GM23338 (cell line): Measurements from ENCODE around the gene MYT1. TPM values are rescaled to one million over a fixed set of nuclear protein-coding genes. Genes with fewer than 3 reads are reported as not detected.

ENCODE experiments used
- ATAC-seq: fragments of 200-7000 bp; cut with Tn5 transposase; 3 replicates; pipeline ENCODE4 v1.9.1; 2020
- DNase-seq: peaks from one replicate; pipeline ENCODE4 v3.0.0-alpha.2; 2015; ENCODE audit warnings: low spot score
- H2AFZ ChIP-seq: fragments of 200-600 bp; sonication (generic); 2 replicates; pipeline ENCODE4 v1.8.0; 2016; ENCODE audit warnings: antibody characterized with exemption, mild to moderate bottlenecking, moderate library complexity
- H3F3A ChIP-seq: fragments of 200-600 bp; sonication (generic); replicated peaks from 2 replicates; pipeline ENCODE4 v1.8.0; 2017; ENCODE audit warnings: antibody characterized with exemption, mixed run types, low read depth
- H3K27ac ChIP-seq: fragments of 200-600 bp; sonication (generic); 2 replicates; pipeline ENCODE4 v1.6.1; 2016; ENCODE audit warnings: low read depth
- H3K27me3 ChIP-seq: fragments of 200-600 bp; sonication (generic); 2 replicates; pipeline ENCODE4 v1.8.0; 2016; ENCODE audit warnings: mild to moderate bottlenecking, mixed run types, moderate library complexity; ENCODE audit not compliant: insufficient read depth
- H3K36me3 ChIP-seq: fragments of 200-600 bp; sonication (generic); 2 replicates; pipeline ENCODE4 v1.8.0; 2016; ENCODE audit warnings: mild to moderate bottlenecking; ENCODE audit not compliant: insufficient read depth
- H3K4me1 ChIP-seq: fragments of 200-600 bp; sonication (generic); 2 replicates; pipeline ENCODE4 v1.8.0; 2016; ENCODE audit warnings: mild to moderate bottlenecking, moderate library complexity; ENCODE audit not compliant: insufficient read depth
- H3K4me2 ChIP-seq: fragments of 200-600 bp; sonication (generic); 2 replicates; pipeline ENCODE4 v1.7.1; 2017; ENCODE audit warnings: mixed run types
- H3K4me3 ChIP-seq: fragments of 200-600 bp; sonication (generic); 2 replicates; pipeline ENCODE4 v1.6.1; 2016; ENCODE audit warnings: mixed run types
- H3K79me2 ChIP-seq: fragments of 200-600 bp; sonication (generic); replicated peaks from 2 replicates; pipeline ENCODE4 v1.8.0; 2017; ENCODE audit warnings: mild to moderate bottlenecking; ENCODE audit not compliant: insufficient read depth
- H3K9me2 ChIP-seq: fragments of 200-600 bp; sonication (generic); 2 replicates; pipeline ENCODE4 v1.8.0; 2017; ENCODE audit not compliant: insufficient read depth
- H4K20me1 ChIP-seq: fragments of 200-600 bp; sonication (generic); replicated peaks from 2 replicates; pipeline ENCODE4 v1.8.0; 2017; ENCODE audit warnings: mild to moderate bottlenecking; ENCODE audit not compliant: insufficient read depth
- H3K27ac Mint-ChIP-seq: 2 replicates; pipeline ENCODE4 v1.8.0; 2020; ENCODE audit warnings: inconsistent platforms, mild to moderate bottlenecking, moderate library complexity, mixed read lengths
- H3K27me3 Mint-ChIP-seq: 3 replicates; pipeline ENCODE4 v1.8.0; 2022; ENCODE audit warnings: low read depth, mild to moderate bottlenecking, moderate library complexity, mixed read lengths, inconsistent platforms; ENCODE audit not compliant: insufficient read depth, poor library complexity
- H3K36me3 Mint-ChIP-seq: 3 replicates; pipeline ENCODE4 v1.8.0; 2021; ENCODE audit warnings: low read depth, mild to moderate bottlenecking, inconsistent platforms, moderate library complexity, mixed read lengths
- H3K4me1 Mint-ChIP-seq: 3 replicates; pipeline ENCODE4 v1.8.0; 2020; ENCODE audit warnings: mild to moderate bottlenecking, inconsistent platforms, mixed read lengths
- H3K4me3 Mint-ChIP-seq: 3 replicates; pipeline ENCODE4 v1.8.0; 2021; ENCODE audit warnings: moderate library complexity, mild to moderate bottlenecking, inconsistent platforms, mixed read lengths
- H3K9me3 Mint-ChIP-seq: 3 replicates; pipeline ENCODE4 v1.8.0; 2020; ENCODE audit warnings: moderate library complexity, mild to moderate bottlenecking, inconsistent platforms, mixed read lengths
- CREB1 ChIP-seq: fragments of 250-450 bp; sonication (Bioruptor Pico); IDR thresholded peaks from 2 replicates; pipeline ENCODE4 v1.5.0; 2020; ENCODE audit warnings: low read depth, mild to moderate bottlenecking, moderate library complexity
- EZH2phosphoT487 ChIP-seq: fragments of 200-600 bp; sonication (generic); IDR thresholded peaks from one replicate; pipeline ENCODE4 v1.8.1; 2018; ENCODE audit warnings: antibody characterized with exemption; ENCODE audit not compliant: unreplicated experiment
- REST ChIP-seq: IDR thresholded peaks from one replicate; pipeline ENCODE4 v1.6.1; 2018; ENCODE audit warnings: antibody characterized with exemption; ENCODE audit not compliant: unreplicated experiment
- STAT1 ChIP-seq: IDR thresholded peaks from one replicate; pipeline ENCODE4 v1.6.1; 2016; ENCODE audit warnings: antibody characterized with exemption; ENCODE audit not compliant: unreplicated experiment
- ZNF114 ChIP-seq: fragments of 250-450 bp; sonication (Bioruptor Pico); IDR thresholded peaks from 2 replicates; pipeline ENCODE4 v1.5.0; 2020; ENCODE audit warnings: mild to moderate bottlenecking, moderate library complexity
- ZNF462 ChIP-seq: fragments of 250-450 bp; sonication (Bioruptor Pico); IDR thresholded peaks from 2 replicates; pipeline ENCODE4 v1.5.0; 2020; ENCODE audit warnings: mild to moderate bottlenecking, moderate library complexity
- polyA plus RNA-seq: library from polyadenylated mRNA; unstranded; fragments of >200 nt; fragmentation: Nextera tagmentation; extraction: Ambion mirVana; gene quantifications from 2 replicates; pipeline ENCODE4 v1.2.1, GENCODE V29; 2016
- total RNA-seq: library from RNA; depleted of rRNA; stranded (reverse); fragments of >200 nt; shearing (Covaris generic); gene quantifications from 2 replicates; pipeline ENCODE4 v1.2.3, GENCODE V29; 2014

The MYT1 gene
- total and polyA plus RNA-seq, 2 experiments from 2014 or later, result 0.83 to 1.6 TPM

GRCh38 chr20:64229507-64230061, 65.3 kb downstream of the MYT1 start:
- no peaks in the 10 kb centered on the region for H3K27me3 ChIP-seq
- no peak overlapping the region for H2AFZ ChIP-seq
- no peak overlapping the region for H3K4me3 ChIP-seq
- H3K79me2 ChIP-seq, result no peaks in the 10 kb centered on the region
- H3K36me3 ChIP-seq, result no peaks in the 10 kb centered on the region
- 0 out of 2 replicates have a peak, but pooled peaks cover 3% of the 10 kb centered on the region for H3K4me1 ChIP-seq
- no peaks in the 10 kb centered on the region for H4K20me1 ChIP-seq
- no peak overlapping the region for H3K4me2 ChIP-seq
- H3K9me3 Mint-ChIP-seq, result peaks cover 14% of the 10 kb centered on the region
- peaks cover 7% of the 10 kb centered on the region for H3K27me3 Mint-ChIP-seq
- no peak overlapping the region; the same call in 1 of the 2 replicates for H3K27ac Mint-ChIP-seq
- no peak overlapping the region for H3K27ac ChIP-seq
- TF ChIP-seq ZNF114, result no peak
- H3K4me3 Mint-ChIP-seq, result no peak overlapping the region
- no peaks in the 10 kb centered on the region for H3F3A ChIP-seq
- H3K9me2 ChIP-seq, result no peaks in the 10 kb centered on the region
- DNase-seq (no peak), ATAC-seq (no peak)
- H3K36me3 Mint-ChIP-seq, result peaks cover 11% of the 10 kb centered on the region
- peaks cover 5% of the 10 kb centered on the region for H3K4me1 Mint-ChIP-seq

- H3K9me2 ChIP-seq, result no peaks in the 10 kb centered on the region
- H3K4me3 Mint-ChIP-seq, result no peak overlapping the region
- H2AFZ ChIP-seq, result no peak overlapping the region
- H3K27me3 Mint-ChIP-seq, result peaks cover 6% of the 10 kb centered on the region
- no peaks in the 10 kb centered on the region for H4K20me1 ChIP-seq
- H3K36me3 Mint-ChIP-seq, result peaks cover 14% of the 10 kb centered on the region
- H3K27ac Mint-ChIP-seq, result no peak overlapping the region
- no peaks in the 10 kb centered on the region for H3F3A ChIP-seq
- ATAC-seq, result no peak
- TF ChIP-seq ZNF114, result no peak
- TF ChIP-seq STAT1, result no peak
- no peak for TF ChIP-seq EZH2phosphoT487
- no peak for TF ChIP-seq CREB1 (CRISPR knock-in tag)
- TF ChIP-seq ZNF462 (CRISPR knock-in tag), result no peak
- no peak for TF ChIP-seq REST
- no peaks in the 10 kb centered on the region for H3K79me2 ChIP-seq
- no peak overlapping the region for H3K27ac ChIP-seq
- no peaks in the 10 kb centered on the region for H3K36me3 ChIP-seq
- H3K9me3 Mint-ChIP-seq, result peaks cover 21% of the 10 kb centered on the region
- H3K4me1 ChIP-seq, result 0 out of 2 replicates have a peak, but pooled peaks cover 3% of the 10 kb centered on the region
- DNase-seq, result no peak
- H3K4me1 Mint-ChIP-seq, result peaks cover 4% of the 10 kb centered on the region; the same call in 2 of the 3 replicates
- H3K4me3 ChIP-seq, result no peak overlapping the region
- no peak overlapping the region for H3K4me2 ChIP-seq
- no peaks in the 10 kb centered on the region for H3K27me3 ChIP-seq
Observed at GRCh38 chr20:64230461-64231145, 66.4 kb downstream of the MYT1 start.
